ENCODE results near the gene CYP24A1. TPM values are rescaled to one million over a fixed set of nuclear protein-coding genes. Genes with fewer than 3 reads are reported as not detected.

Gene CYP24A1
- total and polyA plus RNA-seq, 2 donors (not counting 3 experiments of a cell fraction or from before 2014, with no cell fraction given), result not detected

DNA sequence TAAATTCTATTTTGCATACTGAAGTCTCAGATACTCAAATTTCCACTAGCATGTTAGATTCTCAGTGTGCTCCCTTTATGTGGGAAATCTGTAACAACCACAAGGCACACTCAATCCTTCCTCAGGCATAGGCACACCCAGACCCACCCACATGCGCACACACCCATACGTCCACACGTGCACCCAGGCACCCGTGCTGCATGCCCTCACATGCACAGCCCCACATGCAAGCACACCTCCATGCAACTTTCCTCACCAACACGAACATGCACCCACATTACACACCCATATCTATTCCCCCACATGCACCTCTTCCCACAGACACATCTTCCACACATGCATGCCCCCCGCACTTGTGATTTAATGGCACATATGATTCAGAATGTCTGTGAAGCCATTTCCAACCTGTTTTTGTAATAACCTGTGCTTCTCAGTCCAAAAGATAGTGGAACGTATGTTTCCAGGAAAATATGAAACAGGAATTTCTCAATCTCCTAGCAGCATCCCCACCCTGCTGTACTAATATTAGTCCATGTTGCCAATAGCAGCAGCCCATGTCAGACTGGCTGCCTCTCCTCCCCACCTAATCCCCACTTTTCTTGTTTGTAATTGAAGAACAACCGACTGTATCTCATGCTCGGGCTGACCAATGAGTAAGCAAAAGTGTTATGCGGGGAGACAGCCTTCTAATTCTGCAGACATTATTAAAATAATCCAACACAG lies 11.3 kb upstream of the CYP24A1 start:
- FAIRE-seq, result no peak
- Histone ChIP-seq H3K9ac (replicated peaks; ENCODE audit: extremely low read depth, insufficient read depth, low read length) (no peak overlapping the region), H3K4me1 (ENCODE audit: control insufficient read depth, extremely low read depth, insufficient read depth, low read length) (no peaks in the 10 kb centered on the region), H3K9me3 (replicated peaks; ENCODE audit: control insufficient read depth, insufficient read depth, low read length) (no peaks in the 10 kb centered on the region), H4K20me1 (replicated peaks; ENCODE audit: control insufficient read depth, extremely low read depth, insufficient read depth, low read length) (no peaks in the 10 kb centered on the region), H2AFZ (ENCODE audit: low read depth, low read length) (no peak overlapping the region), H3K9me1 (replicated peaks; ENCODE audit: control insufficient read depth, extremely low read depth, insufficient read depth, low read length) (no peaks in the 10 kb centered on the region), H3K4me3 (replicated peaks in 1 of 3; ENCODE audit: insufficient read depth in 1 of 3, low read depth in 1 of 3, low read length in 3 of 3) (no peak overlapping the region), H3K36me3 (ENCODE audit: control insufficient read depth in 2 of 2, extremely low read depth in 1 of 2, insufficient read depth in 2 of 2, low read length in 2 of 2) (no peaks in the 10 kb centered on the region), H3K79me2 (ENCODE audit: control insufficient read depth, insufficient read depth, low read length) (no peaks in the 10 kb centered on the region), H3K4me2 (ENCODE audit: insufficient read depth, low read length) (no peak overlapping the region), H3K27ac (ENCODE audit: insufficient read depth, low read depth, low read length) (no peak overlapping the region), H3K27me3 (ENCODE audit: control insufficient read depth in 2 of 2, insufficient read depth in 2 of 2, low read length in 2 of 2) (peaks cover 0 to 6% of the 10 kb centered on the region in 2 experiments)
- BruUV-seq (replicated peaks), result no TSS peak
- TF ChIP-seq, protein P1, sequence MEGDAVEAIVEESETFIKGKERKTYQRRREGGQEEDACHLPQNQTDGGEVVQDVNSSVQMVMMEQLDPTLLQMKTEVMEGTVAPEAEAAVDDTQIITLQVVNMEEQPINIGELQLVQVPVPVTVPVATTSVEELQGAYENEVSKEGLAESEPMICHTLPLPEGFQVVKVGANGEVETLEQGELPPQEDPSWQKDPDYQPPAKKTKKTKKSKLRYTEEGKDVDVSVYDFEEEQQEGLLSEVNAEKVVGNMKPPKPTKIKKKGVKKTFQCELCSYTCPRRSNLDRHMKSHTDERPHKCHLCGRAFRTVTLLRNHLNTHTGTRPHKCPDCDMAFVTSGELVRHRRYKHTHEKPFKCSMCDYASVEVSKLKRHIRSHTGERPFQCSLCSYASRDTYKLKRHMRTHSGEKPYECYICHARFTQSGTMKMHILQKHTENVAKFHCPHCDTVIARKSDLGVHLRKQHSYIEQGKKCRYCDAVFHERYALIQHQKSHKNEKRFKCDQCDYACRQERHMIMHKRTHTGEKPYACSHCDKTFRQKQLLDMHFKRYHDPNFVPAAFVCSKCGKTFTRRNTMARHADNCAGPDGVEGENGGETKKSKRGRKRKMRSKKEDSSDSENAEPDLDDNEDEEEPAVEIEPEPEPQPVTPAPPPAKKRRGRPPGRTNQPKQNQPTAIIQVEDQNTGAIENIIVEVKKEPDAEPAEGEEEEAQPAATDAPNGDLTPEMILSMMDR (IDR thresholded peaks at IDR 0.05; ENCODE audit: extremely low read depth in 1 of 2, insufficient read depth in 1 of 2, low read depth in 1 of 2, low read length in 2 of 2), result no peak
- TF ChIP-seq EZH2 (IDR thresholded peaks at IDR 0.05; ENCODE audit: borderline replicate concordance, low read depth, low read length, severe bottlenecking) (no peak), GATA2 (IDR thresholded peaks at IDR 0.05; ENCODE audit: insufficient read depth, insufficient read length, low read depth, low read length) (no peak), JUN (IDR thresholded peaks at IDR 0.05; ENCODE audit: borderline replicate concordance, insufficient read depth, insufficient read length, low read depth) (no peak), POLR2AphosphoS5 (IDR thresholded peaks at IDR 0.05; ENCODE audit: insufficient read depth, low read depth, low read length) (no peak), POLR2A (IDR thresholded peaks at IDR 0.05; ENCODE audit: low read depth, low read length) (no peak), FOS (IDR thresholded peaks at IDR 0.05; ENCODE audit: borderline replicate concordance, insufficient read depth, low read length) (no peak), MYC (IDR thresholded peaks at IDR 0.05; ENCODE audit: low read depth, low read length) (no peak)
- TF ChIP-seq, protein P2, sequence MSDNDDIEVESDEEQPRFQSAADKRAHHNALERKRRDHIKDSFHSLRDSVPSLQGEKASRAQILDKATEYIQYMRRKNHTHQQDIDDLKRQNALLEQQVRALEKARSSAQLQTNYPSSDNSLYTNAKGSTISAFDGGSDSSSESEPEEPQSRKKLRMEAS (IDR thresholded peaks at IDR 0.05; ENCODE audit: insufficient read depth, insufficient read length), result no peak
- dilution Hi-C loops (cut with MboI; ENCODE audit: extremely low pct_ligation_motif_present, low sequenced_read_pairs) (no loop called here), intact Hi-C loops (cut with micrococcal nuclease) (no loop called here)
- ChIA-PET CTCF (interaction anchor here (1.0 kb wide), 1 partner anchor 82 kb away, joined by 3 read pairs; no protein-coding TSS in a partner anchor), POLR2A (no interaction called here)
- no peak for DNase-seq (ENCODE audit: low read depth, low spot score)
